Epithelial cell of prostate (primary cell): ENCODE measurements around the gene TBKBP1.
"Not testable (repeated sequence)": the region's sequence is repeated elsewhere in the genome, so short reads cannot be mapped to it uniquely, and the experiment has no call there.

Source experiments
- DNase-seq: peaks from one replicate; pipeline ENCODE4 v3.0.0-alpha.2; 2011; ENCODE audit warnings: low read depth, low spot score
- H3K27ac ChIP-seq: fragments of 450-650 bp; 2 replicates; pipeline ENCODE4 v1.5.1; 2017; ENCODE audit warnings: mild to moderate bottlenecking

TBKBP1 gene

DNA sequence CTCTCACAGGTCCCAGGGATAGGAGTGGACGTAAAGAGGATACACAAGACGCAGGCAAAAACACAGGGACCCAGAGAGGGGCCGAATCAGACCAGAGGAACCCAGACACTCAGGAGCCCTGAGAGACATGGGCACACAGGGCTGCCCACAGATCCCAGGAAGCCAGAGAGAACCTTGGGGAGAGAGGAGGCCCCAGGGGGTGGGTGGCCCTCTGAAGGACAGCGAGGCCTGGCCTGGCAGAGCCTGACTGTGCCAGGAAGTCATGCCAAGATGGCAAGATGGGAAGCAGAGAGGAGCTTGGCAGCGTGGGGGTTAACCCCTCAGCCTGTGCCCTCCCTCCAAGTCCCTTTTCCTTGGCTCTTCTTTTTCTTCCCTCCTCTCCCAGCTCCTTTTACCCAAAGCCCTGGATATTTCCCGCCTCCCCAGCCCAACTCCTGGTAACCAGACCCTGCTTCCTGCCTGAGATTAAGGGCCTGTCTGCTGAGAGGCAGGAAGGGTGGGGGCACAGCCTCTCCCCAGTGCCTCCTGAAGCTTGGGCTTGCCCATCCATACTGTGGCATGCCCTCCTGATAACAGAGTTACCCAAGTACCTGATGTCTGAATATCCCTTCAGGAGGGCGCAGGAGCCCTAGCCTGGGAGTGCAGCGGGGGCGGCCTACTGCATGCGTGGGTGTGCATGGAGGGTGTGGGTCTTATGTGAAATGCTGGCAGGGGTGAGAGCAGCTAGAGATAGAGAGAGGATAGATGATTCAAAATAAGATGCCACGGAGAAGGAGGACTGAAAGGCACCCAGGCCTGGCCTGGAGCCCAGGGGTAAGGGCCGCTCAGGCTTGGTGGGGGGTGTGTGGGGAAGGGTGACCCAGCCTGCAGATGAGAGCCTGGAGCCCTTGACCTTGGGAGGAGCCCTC lies 33.1 kb downstream of the TBKBP1 start:
- no peak for DNase-seq
- H3K27ac ChIP-seq = no peak overlapping the region

DNA sequence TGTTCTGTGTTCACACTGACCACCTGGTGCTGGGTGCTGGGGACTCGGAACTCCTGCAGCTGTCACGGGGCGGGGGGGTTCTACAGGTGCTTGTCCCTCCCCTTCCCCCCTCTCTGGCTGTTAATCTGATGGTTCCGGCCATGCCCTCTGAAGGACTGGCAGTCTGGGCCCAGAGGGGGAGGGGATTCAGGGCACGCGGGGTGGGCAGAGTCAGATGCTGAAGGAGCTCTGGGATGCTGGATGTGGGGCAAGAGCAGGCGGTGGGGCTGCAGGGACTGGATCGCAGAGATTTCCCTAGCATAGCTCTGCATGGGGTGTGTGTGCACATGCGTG lies 33.7 kb downstream of the TBKBP1 start:
- H3K27ac ChIP-seq = no peak overlapping the region
- DNase-seq = no peak

DNA sequence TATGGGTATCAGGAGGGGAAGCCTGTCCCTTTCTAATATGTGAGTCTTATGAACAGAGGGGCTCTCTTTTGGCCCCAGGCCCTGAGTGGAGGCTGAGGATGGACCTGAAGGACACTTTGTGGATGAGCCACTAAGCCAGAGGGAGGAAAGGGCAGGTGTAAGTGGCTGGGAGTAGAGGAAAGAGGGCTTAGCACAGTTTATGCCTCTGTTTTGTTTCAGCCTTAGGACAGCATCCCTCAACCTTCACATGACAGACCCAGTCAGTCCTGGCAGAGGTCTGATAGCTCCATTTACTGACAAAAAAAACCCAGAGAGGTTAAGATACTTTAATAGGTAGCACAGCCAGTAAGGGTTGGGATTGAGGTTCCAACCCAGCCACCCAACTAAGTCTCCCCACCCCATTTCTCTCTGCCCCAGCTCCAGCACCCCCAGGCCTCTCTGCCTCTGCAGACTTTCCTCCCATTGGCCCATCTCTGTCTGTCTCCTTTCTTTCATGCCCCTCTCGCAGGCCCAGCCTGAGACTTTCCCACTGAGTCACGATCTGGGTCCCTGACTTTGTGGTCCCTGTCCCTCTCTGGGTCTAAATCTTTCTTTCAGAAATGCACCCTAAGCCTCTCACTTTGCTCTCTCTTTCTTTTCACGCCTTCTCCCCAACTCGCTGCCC lies 34.4 kb downstream of the TBKBP1 start:
- no peak for DNase-seq
- H3K27ac ChIP-seq = no peak overlapping the region

DNA sequence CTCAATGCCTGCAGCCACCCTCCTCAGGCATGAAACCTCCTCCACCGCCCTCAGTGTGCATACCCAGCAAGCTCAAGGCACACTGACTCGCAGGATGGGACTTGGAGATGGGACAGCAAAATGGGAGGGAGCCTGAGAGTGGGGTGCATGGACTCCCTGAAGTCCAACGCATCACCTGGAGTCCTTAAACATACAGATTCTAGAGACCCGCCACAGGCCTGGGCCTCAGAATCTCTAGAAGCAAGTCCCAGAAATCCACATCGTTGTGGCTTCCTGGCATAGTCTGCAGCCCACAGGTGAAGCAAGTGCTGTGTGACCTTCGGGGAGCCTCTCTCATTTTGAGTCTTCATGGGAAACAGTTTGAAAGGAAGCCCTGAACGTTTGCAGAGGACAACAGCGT lies 35.5 kb downstream of the TBKBP1 start:
- H3K27ac ChIP-seq = no peak overlapping the region
- DNase-seq = no peak

DNA sequence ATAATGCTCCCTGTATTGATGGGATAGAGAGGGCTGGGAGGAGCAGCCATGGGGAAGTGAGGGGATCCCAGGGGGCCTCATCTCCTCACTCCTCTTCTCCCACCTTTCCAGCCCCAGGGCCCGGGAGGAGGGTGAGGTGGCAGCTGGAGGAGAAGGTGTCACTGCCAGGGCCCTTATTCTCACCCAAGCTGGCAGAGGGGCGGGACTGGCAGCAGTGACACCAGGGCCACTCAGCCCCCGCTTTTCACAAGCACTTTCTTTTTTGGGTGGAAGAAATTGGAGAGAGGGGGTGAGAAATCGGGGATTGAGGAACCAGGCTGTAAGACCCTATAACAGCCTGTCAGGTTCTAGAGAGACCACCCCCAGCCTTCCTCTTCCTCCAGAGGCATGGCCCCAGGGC lies 36.7 kb downstream of the TBKBP1 start:
- DNase-seq = no peak
- H3K27ac ChIP-seq = no peak overlapping the region

DNA sequence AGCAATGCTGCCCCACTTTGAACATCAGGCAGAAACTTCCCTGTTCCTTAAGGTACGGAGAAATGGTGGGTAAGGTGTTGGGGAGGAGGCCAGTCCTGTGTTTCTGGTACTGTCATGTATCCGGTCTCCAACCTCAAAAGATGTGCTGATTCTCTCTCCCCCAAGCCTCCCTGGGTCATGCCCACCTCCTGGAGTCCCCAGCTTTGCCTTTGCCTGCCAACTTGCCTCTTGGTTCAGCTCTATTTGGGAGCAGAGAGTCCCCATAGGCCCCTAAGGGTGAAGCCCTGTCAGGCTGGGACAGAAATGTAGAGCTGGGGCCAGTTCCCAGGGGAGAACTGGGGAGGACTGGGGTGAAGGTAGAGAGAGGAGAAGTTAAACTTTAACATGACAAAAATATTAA lies 37.4 kb downstream of the TBKBP1 start:
- no peak overlapping the region for H3K27ac ChIP-seq
- no peak for DNase-seq

DNA sequence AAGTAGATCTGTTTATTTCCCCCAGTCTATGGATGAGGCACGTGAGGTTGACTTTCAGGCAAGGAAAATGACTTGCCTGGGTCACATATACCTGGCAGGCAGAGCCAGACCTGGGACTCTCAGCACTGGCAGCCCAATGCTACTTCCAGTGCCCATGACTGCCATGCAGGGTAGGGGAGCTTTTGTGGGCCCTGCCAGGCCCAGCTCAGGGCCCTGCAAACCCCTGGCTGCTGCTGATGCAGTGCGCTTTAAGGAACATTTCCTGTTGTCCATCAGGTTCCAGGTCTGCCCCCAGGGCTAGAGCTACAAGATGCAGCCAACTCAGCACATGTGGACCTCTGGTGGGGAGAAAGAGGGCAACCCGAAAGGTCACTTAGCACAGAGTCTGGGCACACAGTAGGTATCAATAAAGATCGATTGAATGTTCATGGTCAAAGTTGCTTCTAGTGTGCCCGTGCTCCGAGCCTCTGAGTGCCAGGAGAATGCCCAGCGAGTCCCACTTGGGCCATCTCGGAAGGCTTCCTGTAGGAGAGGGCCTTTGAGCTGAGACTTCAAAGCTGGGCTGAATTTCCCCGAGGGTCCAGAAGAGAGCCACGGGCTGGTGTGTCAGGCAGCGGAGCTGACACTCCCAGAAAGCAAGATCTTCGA lies 38.6 kb downstream of the TBKBP1 start:
- no peak overlapping the region for H3K27ac ChIP-seq

DNA sequence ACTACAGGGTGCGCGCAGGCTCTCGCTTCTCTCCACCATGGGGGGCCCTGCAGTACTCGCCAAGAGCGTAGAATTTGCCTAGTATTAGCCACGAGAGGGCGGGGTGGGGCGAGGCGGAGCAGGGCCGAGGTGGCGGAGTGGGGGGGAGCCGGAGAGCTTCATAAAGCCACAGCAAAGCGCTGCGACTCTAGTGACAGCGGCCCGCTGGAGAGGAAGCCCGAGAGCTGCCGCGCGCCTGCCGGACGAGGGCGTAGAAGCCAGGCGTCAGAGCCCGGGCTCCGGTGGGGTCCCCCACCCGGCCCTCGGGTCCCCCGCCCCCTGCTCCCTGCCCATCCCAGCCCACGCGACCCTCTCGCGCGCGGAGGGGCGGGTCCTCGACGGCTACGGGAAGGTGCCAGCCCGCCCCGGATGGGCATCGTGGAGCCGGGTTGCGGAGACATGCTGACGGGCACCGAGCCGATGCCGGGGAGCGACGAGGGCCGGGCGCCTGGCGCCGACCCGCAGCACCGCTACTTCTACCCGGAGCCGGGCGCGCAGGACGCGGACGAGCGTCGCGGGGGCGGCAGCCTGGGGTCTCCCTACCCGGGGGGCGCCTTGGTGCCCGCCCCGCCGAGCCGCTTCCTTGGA lies 39.2 kb downstream of the TBKBP1 start, which contains the start of gene TBX21:
TSS of gene TBX21 (plus strand) at position 190 of the 627 bp plus-strand sequence. CDS start at position 409, 219 bp downstream.
- no peak within 1 kb of the TSS for H3K27ac ChIP-seq
- DNase-seq = no peak

More for the DNA sequence above, 38.6 kb downstream of the TBKBP1 start:
- no peak for DNase-seq

DNA sequence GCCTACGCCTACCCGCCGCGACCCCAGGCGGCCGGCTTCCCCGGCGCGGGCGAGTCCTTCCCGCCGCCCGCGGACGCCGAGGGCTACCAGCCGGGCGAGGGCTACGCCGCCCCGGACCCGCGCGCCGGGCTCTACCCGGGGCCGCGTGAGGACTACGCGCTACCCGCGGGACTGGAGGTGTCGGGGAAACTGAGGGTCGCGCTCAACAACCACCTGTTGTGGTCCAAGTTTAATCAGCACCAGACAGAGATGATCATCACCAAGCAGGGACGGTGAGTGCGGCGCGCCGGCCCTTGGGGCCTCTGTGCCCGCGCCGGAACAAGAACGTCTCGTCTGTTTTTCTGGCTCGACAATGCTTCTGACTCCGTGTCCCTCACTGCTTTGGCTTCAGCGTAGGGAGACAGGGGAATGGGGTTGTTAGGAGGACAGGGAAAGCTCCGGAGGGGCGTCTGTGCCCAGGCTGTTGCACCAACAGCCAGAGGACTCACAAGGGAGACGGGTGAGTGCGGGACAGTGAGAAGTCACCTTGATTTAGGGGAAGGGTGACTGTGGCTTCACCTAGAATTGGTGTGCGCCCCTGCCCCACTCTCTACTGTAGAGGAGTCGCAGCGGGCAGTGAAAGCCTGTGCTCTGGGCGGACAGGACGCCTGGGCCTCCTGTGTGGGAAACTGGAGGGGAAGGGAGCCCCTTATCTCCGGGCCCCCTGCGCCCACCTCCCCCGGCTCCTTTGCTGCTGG lies 39.9 kb downstream of the TBKBP1 start:
- no peak overlapping the region for H3K27ac ChIP-seq

DNA sequence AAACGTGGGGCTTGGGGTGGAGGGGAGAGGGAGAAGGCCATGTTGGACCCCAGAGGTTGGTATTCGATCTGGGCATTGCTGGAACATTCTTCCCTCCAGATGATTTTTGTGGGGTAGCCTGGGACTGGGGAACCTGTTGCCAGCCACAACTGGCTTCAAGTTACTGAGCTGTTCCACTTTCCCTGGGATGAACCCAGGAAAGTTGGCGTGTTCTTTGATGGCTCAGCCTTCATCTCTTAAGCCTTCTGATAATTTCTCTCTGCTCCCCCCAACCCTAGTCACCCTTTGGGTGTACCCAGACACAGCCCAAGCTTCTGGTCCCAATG lies 41.1 kb downstream of the TBKBP1 start:
- no peak for DNase-seq
- H3K27ac ChIP-seq = no peak overlapping the region

More for the DNA sequence above, 39.9 kb downstream of the TBKBP1 start:
- no peak for DNase-seq

DNA sequence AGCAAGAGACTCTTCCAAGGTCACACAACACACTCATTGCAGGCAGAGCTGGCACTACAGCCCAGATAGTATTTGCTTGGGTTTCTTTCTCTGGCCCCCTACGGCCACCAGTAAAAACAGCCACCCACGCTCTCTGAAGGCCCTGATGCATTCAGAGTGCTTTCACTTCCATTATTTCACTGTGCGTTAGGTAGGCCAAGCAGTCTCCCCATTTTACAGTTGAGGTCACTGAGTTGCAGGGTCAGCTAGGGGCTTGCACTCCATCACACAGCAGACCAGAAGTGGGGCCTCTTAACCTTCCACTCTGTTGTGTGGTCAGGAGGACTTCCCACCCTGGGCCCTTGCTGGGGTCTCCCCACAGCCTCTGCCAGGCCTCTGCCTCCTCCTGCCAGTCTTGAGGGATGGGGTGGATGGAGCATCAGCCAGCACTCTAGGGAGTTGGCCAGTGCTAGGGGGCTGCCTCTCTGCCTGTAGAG lies 41.6 kb downstream of the TBKBP1 start:
- no peak for DNase-seq
- H3K27ac ChIP-seq = no peak overlapping the region

DNA sequence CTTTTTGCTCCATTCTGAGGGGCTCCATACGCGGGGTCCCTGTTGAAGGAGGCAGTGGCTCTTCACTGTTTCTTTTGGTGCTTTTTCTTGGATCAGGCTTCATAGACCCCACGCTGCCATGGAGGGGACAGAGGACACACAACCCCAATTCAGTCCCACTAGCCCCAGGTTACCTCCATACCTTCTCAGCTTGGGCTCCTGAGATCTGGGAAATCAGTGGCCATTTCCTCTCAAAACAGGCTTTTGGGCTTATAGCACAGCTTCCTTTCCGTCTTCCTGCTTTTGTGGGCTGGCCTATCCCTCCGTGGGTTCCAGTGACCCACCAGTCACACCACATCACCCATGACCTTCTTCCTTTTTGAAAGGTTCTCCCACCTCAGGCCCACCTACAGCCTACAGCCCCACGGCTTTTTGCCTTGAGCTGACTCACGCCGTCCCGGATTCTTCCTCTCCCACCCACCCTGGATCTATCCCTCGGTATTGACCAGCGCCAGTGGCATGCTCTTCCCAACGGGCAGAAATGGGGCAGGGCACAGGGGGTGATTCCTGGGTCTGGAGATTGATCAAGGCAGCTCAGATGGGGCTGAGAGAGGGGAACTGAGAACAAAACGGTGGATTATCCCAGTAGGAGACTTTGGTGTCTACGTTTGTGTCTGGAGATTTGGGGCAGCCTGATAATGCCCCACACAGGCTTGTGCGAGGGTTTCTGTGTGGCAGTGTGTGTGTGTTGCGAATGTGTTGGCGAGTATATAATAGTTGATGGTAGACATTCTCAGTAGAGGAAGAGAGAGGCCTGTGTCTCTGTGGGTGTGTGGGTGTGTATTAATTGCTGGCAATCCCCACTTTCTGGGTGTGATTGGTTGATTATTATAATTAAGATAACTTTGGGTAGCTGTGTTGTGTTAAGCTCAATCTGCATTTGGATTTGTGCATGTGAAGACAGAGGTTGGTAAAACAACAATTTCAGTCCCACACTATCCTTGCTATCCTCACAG lies 42.8 kb downstream of the TBKBP1 start:
- no peak overlapping the region for H3K27ac ChIP-seq
- DNase-seq = no peak

DNA sequence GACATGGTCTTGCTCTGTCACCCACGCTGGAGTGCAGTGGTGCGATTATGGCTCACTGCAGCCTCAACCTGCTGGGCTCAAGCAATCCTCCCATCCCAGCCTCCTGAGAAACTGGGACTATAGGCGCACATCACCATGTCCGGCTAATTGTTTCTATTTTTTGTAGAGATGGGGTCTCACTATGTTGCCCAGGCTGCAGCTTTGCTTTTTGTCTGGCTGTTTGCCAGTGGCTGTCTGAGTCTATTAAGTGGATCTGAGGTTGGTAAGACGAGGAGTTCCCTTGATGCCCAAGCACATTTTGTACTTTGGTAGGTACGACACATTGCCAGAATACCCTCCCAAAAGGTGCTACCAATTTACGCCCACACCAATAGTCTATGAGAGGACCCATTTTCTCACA lies 44.2 kb downstream of the TBKBP1 start:
- no peak for DNase-seq
- H3K27ac ChIP-seq = no peak overlapping the region

DNA sequence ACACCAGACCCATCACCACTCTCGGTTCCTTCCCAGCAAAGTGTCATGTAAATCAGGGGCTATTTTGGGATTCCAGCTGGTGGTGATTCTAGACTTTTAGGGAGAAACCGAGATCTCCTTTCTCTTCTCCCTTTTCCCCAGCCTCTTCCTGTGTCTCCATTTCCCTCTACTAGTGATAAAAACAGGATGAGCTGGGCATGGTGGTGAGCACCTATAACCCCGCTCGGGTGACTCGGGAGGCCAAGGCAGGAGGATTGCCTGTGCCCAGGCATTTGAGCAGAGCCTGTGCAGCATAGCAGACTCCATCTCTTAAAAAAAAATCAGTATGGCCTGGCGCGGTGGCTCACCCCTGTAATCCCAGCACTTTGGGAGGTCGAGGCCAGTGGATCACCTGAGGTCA lies 45.2 kb downstream of the TBKBP1 start:
- H3K27ac ChIP-seq = no peak overlapping the region
- no peak for DNase-seq

DNA sequence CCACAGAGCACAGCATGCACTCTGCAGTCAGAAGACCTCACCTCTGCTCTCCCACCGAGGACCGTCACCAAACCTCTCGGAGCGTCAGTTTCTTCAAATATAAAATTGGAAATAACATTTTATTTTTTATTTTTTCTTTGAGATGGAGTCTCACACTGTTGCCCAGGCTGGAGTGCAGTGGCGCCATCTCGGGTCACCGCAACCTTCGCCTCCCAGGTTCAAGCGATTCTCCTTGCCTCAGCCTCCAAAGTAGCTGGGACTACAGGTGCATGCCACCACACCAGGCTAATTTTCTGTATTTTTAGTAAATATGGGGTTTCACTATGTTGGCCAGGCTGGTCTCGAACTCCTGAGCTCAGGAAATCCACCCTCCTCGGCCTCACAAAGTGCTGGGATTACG lies 46.0 kb downstream of the TBKBP1 start:
- not testable (repeated sequence) for DNase-seq, H3K27ac ChIP-seq

DNA sequence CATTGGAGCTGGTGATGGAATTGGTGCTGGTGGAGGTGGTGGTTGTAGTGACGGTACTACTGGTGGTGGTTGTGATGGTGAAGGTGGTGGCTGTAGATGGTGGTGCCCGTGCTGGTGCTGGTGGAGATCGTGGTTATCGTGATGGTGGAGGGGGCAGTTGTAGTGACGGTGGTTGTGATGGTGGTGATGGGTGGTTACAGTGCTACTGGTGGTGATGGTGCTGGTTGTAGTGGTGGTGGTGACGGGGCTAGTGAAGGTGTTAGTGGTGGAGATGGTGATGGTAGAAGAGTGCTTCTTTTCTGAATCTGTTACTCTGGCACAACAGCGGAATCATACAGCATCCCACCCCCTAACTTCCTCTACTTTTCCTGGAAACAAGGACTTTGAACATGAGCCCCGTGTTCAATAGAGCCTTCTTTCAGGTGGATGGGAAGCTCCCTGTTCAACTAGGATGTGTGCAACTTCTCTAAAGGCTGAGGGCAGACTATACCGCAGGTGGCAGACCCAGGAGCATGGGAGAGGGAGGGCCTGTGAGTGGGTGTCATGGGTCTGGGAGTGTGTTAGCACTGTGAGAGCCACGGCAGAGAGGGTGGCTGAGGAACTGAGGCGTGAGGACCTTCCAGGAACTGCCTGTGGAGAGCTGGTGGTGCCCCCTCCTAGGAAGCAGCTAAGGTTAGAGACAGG lies 47.3 kb downstream of the TBKBP1 start:
- DNase-seq = no peak
- H3K27ac ChIP-seq = no peak overlapping the region

DNA sequence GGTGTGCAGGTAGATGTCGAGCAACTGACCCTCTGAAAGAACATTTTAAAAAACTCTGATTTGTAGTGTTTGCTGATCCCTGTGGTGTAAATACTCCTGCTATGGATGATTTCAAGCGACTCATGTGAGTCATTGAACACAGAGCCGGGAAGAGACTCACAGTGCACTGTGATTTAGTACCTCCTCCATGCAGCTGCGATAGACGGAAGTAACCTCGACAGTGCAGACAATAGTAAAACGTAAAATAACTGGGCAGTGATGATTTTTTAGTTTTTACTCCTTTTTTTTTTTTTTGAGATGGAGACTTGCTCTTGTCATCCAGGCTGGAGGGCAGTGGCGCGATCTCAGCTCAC lies 47.8 kb downstream of the TBKBP1 start:
- no peak overlapping the region for H3K27ac ChIP-seq
- DNase-seq = no peak
